ENCODE results near the gene TSBP1. TPM values are rescaled to one million over a fixed set of nuclear protein-coding genes. Genes with fewer than 3 reads are reported as not detected.

TSBP1 gene
- total and polyA plus RNA-seq, 2 of the 13 experiments (the other 11 are each of a cell fraction or from before 2014, with no cell fraction given), result not detected

DNA sequence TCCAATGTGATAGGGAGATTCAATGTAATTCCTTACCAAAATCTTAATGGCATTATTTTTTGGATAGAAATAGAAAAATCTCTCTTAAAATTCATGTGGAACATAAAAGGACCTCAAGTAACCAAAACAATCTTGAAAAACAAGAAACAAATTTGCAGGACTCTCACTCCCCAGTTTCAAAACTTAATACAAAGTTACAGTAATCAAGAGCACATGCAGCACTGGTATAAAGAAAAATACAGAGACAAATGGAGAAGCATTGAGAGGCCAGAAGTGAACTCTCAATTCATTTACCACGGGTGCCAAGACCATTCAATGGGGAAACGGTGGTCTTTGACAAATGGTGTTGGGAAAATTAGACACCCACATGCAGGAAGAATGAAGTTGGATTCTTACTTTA, 7.8 kb upstream of the TSBP1 start:
- Histone ChIP-seq H4K20me1 (ENCODE audit: insufficient read depth, low read length) (no peaks in the 10 kb centered on the region), H3K9me3 (ENCODE audit: low read length) (no peaks in the 10 kb centered on the region), H3K9ac (ENCODE audit: insufficient read depth, low read depth, low read length) (no peak overlapping the region), H2AFZ (ENCODE audit: low read length) (no peak overlapping the region), H3K27ac (ENCODE audit: extremely low read length, insufficient read depth, low read length) (no peak overlapping the region), H3K36me3 (replicated peaks in 1 of 2; ENCODE audit: control insufficient read depth in 1 of 2, insufficient read depth in 2 of 2, low read length in 2 of 2) (no peaks in the 10 kb centered on the region), H3K4me3 (replicated peaks in 1 of 3; ENCODE audit: insufficient read depth in 1 of 3, low read depth in 2 of 3, low read length in 3 of 3) (no peak overlapping the region), H3K27me3 (ENCODE audit: control insufficient read depth in 1 of 2, insufficient read depth in 2 of 2, low read length in 2 of 2) (no peaks in the 10 kb centered on the region), H3K4me2 (ENCODE audit: low read depth, low read length) (no peak overlapping the region), H3K79me2 (ENCODE audit: insufficient read depth, low read length) (no peaks in the 10 kb centered on the region), H3K4me1 (ENCODE audit: insufficient read depth, low read length) (peaks cover under 1% of the 10 kb centered on the region; the same call in 1 of the 2 replicates)
- TF ChIP-seq ZNF12 (CRISPR knock-in tag; IDR thresholded peaks at IDR 0.05) (no peak), HES4 (CRISPR knock-in tag; IDR thresholded peaks at IDR 0.05; ENCODE audit: borderline replicate concordance) (no peak), IRF2 (CRISPR knock-in tag; IDR thresholded peaks at IDR 0.05) (no peak), NFE2L2 (IDR thresholded peaks at IDR 0.05; ENCODE audit: low read length) (no peak)
- FAIRE-seq, result no peak
- intact Hi-C loops (cut with micrococcal nuclease; ENCODE audit: unreplicated experiment) (no loop called here), in situ Hi-C loops (cut with HindIII; ENCODE audit: extremely low pct_ligation_motif_present, low pct_unique_long_range_greater_than_20kb) (no loop called here)
- POLR2A ChIA-PET, result no interaction called here
- CTCF ChIA-PET (ENCODE audit: low intra/inter-chr PET ratio, low total read pairs), result no interaction called here
- 0% methylated on average over 2 of the region's 2 CpGs for WGBS (ENCODE audit: low lambda C conversion rate)
- no peak for ATAC-seq
- no TSS peak for BruUV-seq (replicated peaks)
- DNase-seq (ENCODE audit: low spot score), result no peak

DNA sequence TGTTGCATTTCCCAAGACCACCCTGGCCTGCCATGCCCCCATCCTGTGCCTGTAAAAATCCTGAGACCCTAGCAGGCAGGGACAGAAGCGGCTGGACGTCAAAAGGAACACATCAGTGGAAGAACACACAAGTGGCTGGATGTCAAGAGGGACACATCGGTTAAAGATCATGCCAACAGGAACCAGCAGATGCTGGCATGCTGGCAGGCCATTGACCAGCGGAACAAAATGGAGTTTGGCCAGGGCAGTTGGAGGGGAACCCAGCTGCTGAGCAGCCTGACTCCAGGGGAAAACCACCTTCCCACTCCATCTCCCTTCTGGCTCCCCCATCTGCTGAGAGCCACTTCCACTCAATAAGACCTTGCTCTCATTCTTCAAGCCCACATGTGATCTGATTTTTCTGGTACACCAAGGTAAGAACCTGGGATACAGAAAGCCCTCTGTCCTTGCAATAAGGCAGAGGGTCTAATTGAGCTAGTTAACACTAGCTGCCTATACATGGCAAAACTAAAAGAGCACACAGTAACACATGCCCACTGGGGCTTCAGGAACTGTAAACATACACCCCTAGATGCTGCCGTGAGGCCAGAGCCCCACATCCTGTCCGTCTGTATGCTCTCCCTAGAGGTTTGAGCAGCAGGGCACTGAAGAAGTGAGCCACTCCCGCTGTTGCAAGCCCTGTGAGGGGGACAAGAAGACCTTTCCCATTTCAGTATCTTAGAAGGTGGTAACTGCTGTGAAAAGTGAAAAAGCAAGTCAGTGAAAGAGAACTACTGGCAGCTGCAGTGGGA, 4.2 kb upstream of the TSBP1 start:
- no peak for DNase-seq (ENCODE audit: low spot score)
- Histone ChIP-seq H3K36me3 (replicated peaks in 1 of 2; ENCODE audit: control insufficient read depth in 1 of 2, insufficient read depth in 2 of 2, low read length in 2 of 2) (no peaks in the 10 kb centered on the region), H3K27ac (ENCODE audit: extremely low read length, insufficient read depth, low read length) (no peak overlapping the region), H3K4me3 (replicated peaks in 1 of 3; ENCODE audit: insufficient read depth in 1 of 3, low read depth in 2 of 3, low read length in 3 of 3) (no peak overlapping the region), H3K27me3 (ENCODE audit: control insufficient read depth in 1 of 2, insufficient read depth in 2 of 2, low read length in 2 of 2) (no peaks in the 10 kb centered on the region), H3K9ac (ENCODE audit: insufficient read depth, low read depth, low read length) (no peak overlapping the region), H3K4me1 (ENCODE audit: insufficient read depth, low read length) (peaks cover 11% of the 10 kb centered on the region), H3K4me2 (ENCODE audit: low read depth, low read length) (no peak overlapping the region), H3K79me2 (ENCODE audit: insufficient read depth, low read length) (no peaks in the 10 kb centered on the region), H4K20me1 (ENCODE audit: insufficient read depth, low read length) (no peaks in the 10 kb centered on the region; the same call in 1 of the 2 replicates), H2AFZ (ENCODE audit: low read length) (no peak overlapping the region), H3K9me3 (ENCODE audit: low read length) (no peaks in the 10 kb centered on the region)
- ChIA-PET CTCF (ENCODE audit: low intra/inter-chr PET ratio, low total read pairs) (no interaction called here), POLR2A (no interaction called here)
- ATAC-seq, result no peak
- intact Hi-C loops (cut with micrococcal nuclease; ENCODE audit: unreplicated experiment) (no loop called here), in situ Hi-C loops (cut with HindIII; ENCODE audit: extremely low pct_ligation_motif_present, low pct_unique_long_range_greater_than_20kb) (no loop called here)
- BruUV-seq (replicated peaks), result no TSS peak
- TF ChIP-seq BORCS8-MEF2B (CRISPR knock-in tag; IDR thresholded peaks at IDR 0.05) (no peak), MIER2 (CRISPR knock-in tag; IDR thresholded peaks at IDR 0.05) (no peak), TBP (CRISPR knock-in tag; IDR thresholded peaks at IDR 0.05) (no peak), BCL6 (CRISPR knock-in tag; IDR thresholded peaks at IDR 0.05) (no peak)
- TF ChIP-seq, protein P1, sequence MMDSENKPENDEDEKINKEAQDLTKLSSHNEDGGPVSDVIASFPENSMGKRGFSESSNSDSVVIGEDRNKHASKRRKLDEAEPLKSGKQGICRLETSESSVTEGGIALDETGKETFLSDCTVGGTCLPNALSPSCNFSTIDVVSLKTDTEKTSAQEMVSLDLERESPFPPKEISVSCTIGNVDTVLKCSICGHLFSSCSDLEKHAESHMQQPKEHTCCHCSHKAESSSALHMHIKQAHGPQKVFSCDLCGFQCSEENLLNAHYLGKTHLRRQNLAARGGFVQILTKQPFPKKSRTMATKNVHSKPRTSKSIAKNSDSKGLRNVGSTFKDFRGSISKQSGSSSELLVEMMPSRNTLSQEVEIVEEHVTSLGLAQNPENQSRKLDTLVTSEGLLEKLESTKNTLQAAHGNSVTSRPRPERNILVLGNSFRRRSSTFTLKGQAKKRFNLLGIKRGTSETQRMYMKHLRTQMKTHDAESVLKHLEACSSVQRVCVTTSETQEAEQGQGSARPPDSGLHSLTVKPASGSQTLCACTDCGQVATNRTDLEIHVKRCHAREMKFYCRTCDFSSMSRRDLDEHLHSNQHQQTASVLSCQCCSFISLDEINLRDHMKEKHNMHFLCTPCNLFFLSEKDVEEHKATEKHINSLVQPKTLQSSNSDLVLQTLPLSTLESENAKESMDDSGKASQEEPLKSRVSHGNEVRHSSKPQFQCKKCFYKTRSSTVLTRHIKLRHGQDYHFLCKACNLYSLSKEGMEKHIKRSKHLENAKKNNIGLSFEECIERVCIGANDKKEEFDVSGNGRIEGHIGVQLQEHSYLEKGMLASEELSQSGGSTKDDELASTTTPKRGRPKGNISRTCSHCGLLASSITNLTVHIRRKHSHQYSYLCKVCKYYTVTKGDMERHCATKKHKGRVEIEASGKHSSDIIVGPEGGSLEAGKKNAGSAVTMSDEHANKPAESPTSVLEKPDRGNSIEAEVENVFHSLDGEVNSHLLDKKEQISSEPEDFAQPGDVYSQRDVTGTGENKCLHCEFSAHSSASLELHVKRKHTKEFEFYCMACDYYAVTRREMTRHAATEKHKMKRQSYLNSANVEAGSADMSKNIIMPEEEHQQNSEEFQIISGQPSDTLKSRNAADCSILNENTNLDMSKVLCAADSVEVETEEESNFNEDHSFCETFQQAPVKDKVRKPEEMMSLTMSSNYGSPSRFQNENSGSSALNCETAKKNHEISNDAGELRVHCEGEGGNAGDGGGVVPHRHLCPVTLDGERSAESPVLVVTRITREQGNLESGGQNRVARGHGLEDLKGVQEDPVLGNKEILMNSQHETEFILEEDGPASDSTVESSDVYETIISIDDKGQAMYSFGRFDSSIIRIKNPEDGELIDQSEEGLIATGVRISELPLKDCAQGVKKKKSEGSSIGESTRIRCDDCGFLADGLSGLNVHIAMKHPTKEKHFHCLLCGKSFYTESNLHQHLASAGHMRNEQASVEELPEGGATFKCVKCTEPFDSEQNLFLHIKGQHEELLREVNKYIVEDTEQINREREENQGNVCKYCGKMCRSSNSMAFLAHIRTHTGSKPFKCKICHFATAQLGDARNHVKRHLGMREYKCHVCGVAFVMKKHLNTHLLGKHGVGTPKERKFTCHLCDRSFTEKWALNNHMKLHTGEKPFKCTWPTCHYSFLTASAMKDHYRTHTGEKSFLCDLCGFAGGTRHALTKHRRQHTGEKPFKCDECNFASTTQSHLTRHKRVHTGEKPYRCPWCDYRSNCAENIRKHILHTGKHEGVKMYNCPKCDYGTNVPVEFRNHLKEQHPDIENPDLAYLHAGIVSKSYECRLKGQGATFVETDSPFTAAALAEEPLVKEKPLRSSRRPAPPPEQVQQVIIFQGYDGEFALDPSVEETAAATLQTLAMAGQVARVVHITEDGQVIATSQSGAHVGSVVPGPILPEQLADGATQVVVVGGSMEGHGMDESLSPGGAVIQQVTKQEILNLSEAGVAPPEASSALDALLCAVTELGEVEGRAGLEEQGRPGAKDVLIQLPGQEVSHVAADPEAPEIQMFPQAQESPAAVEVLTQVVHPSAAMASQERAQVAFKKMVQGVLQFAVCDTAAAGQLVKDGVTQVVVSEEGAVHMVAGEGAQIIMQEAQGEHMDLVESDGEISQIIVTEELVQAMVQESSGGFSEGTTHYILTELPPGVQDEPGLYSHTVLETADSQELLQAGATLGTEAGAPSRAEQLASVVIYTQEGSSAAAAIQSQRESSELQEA (CRISPR knock-in tag; IDR thresholded peaks at IDR 0.05; ENCODE audit: not compliant biosample characterization), result no peak
- FAIRE-seq, result no peak
- WGBS (ENCODE audit: low lambda C conversion rate), result 56% methylated on average over 7 of the region's 7 CpGs

Measured in HepG2 (cell line).